DMS153 treated with DMSO at 0.1 percent for 48 hours (cell line): ENCODE results near the gene TMPRSS4.

Source experiments
- DNase-seq: peaks from one replicate; lab custom pipeline; 2025; ENCODE audit not compliant: unreplicated experiment; lab: John Stamatoyannopoulos, UW

TMPRSS4 gene

DNA sequence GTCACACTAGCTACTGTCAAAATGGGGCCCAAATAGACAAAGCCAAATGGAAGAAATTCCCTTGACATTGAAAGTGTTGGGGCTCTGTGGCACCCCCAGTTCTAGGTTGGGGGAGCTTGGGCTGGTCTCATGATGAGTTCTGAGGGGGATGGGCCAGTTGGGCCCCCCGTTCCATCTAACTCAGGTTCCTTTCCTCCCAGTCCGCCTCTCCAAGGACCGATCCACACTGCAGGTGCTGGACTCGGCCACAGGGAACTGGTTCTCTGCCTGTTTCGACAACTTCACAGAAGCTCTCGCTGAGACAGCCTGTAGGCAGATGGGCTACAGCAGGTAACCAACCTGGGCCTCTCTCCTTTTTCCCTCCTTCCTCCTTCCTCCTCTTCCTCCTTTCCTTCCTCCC, 27.6 kb downstream of the TMPRSS4 start:
- no peak for DNase-seq

- DNase-seq: no peak
Observed at GRCh38 chr11:118105657-118106305, 28.9 kb downstream of the TMPRSS4 start.

DNA sequence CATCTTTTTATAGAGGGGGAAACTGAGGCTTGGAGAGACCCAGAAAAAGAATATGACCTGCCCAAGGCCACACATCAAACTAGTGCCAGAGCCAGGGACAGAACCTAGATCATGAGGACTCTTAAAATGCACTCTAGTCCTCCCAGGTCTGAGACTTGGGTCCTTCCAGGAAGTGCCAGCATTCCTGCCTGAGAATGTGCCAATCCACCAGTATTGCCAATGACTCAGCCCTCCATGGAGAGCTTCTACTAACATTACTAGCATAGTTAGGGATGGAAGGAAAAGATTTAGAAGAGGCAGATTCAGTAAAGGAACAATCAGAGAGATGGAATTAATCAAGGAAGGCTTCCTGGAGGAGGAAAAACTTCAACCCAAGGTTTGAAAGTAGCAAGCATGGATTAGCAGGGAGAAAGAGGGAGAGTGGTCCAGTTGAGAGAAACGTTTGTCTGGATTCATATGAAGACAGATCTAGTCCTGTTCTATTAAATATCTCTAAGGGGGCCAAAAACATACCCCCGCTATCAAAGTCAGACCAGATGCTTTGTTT, 30.0 kb downstream of the TMPRSS4 start:
- no peak for DNase-seq

DNA sequence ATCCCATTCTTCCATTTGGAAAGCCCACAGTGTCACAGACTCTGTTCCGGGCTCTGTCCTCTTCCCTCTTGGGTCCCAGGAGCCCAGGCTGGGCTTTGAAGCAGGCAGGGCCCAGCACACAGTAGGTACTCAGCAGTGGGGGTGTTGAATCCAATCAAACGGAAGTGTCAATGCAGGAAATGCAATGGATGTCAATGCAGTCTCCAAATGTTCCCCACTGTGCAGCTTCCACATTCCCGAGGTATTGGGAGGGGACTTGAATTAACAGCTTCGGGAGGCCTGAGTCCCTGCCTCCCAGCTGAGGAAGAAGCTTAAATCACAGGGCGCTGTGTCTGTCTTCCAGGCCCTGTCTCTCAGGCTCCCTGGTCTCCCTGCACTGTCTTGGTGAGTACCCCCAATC, 31.6 kb downstream of the TMPRSS4 start:
- no peak for DNase-seq

- DNase-seq: no peak
Observed at GRCh38 chr11:118109231-118109630, 32.4 kb downstream of the TMPRSS4 start.

DNA sequence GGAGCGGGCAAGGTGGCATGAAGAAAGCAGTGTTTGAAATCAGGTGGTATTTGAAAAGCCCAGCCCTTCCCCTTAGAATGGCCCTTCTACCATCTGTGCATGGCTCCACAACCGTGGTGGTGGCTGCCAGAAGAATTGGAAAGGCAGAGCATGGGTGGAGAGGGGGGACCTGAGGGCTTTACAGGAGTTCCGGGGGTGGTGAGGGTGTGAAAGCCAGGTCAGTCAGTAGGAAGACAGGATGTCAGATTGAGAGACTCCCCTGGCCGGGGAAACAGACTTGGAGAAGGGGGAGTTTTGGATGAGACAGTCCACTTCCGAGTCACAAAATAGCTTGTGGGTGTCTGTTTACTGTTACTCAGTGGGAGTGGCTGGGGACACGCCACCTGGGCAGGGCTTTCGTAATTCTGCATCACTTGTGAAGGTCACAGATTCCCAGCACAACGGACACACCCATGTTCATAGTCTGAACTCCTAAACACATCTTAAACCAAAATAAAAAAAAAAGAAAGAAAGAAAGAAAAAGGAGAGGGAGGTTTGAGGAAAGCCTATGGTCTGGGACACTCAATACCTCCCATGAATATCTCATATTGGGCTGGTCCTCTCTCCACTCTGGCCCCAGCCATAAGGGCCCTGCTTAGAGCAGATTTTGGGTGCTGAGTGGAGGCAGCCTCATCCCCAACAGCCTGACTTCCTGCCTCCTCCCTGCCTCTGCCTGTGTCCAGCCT, 34.3 kb downstream of the TMPRSS4 start:
- DNase-seq: no peak

GRCh38 chr11:118111744-118112035, 34.8 kb downstream of the TMPRSS4 start:
- DNase-seq: no peak

DNA sequence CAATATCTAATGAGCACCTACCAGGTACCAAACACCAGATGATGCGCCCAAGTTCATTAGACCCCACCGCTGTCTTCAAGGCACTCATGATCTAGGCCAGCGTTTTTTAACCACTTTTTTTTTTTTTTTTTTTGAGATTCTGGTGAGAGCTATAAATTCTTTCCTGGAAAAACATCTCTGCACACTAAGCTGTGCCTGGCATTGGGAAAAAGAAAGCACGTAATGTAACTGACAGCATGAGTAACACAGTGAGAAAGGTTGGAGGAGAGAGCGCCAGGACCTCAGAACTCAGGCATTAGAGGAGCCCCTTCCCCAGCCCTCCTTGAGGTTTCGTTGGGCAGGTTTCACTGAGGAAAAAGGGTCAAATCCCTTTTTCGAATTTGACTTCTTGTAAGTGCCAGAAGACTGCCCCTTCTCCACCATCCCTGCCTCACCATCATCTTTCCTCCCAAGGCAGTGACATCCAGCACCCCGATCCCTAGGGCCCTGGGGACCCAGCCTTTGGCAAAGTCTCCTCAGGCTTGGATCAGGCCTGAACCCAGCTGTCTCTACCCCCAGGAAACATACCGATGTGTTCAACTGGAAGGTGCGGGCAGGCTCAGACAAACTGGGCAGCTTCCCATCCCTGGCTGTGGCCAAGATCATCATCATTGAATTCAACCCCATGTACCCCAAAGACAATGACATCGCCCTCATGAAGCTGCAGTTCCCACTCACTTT, 36.0 kb downstream of the TMPRSS4 start:
- no peak for DNase-seq

- no peak for DNase-seq
Observed at GRCh38 chr11:118114266-118114665, 37.4 kb downstream of the TMPRSS4 start.

DNA sequence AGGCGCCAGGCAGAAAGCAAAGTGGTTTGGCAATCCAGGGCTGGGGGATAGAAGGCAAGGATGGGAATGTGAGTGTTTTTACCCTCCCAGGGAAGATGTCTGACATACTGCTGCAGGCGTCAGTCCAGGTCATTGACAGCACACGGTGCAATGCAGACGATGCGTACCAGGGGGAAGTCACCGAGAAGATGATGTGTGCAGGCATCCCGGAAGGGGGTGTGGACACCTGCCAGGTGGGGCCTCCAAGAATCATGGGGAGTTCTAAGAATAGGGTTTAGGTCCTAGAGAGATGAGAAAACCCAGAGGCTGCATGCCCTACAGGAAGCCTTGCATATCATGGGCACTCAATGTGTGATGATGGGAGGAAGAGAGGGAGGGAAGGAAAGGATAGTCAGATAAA, 38.2 kb downstream of the TMPRSS4 start:
- DNase-seq: no peak

GRCh38 chr11:118117790-118118601, 41.1 kb downstream of the TMPRSS4 start:
- DNase-seq: no peak

DNA sequence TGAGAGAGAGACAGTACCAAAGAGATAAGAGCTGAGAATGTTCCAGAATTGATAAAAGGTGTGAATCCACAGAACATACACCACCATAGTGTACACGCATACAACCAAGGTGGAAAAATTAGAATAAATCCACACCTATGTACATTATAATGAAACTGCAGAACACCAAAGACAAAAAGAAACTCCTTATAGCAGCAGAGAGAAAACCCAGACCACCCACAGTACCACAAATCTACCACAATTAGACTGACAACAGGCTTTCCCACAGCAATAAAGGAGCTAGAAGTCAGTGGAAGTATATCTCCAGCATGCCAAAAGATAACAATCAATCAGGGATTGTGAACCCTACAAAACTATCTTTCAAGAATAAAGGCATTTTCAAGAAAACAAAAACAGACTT, 43.9 kb downstream of the TMPRSS4 start:
- no peak for DNase-seq

- DNase-seq: no peak
Observed at GRCh38 chr11:118124929-118125535, 48.2 kb downstream of the TMPRSS4 start.

DNA sequence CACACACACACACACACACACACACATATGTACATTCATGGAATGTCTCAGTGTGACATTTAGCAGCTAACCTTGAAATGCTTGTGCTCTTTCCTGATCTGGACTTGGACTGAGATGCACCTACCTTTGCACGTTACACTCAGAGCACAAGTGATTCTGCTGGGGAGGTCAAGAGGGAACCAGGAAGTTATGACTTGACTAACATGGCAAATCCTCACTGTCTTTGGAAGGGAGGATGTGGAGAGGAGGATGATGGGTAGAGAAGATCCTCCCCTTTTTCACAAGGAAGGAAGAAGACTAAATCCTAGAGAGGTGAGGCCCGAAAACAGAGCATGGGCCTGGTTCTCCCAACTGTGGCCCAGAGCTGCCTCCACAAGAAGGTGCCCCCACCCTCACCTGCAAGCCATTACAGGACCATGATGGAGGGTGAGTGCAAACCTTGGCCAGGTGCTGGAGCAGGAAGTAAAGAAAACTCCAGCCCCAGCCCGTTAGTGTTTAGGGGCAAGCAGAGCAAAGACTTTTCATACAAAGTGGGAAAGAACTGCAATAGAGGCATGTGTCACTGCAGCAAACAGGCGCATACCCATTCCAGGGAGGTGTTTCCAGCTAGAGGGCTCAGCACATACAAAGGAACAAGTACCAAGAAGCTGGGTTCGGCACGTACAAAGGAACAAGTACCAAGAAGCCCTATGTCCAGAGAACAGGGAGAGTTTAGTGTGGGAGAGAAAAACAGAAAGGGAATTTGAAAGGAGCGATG, 49.4 kb downstream of the TMPRSS4 start:
- no peak for DNase-seq

- no peak for DNase-seq
Observed at GRCh38 chr11:118128310-118128709, 51.4 kb downstream of the TMPRSS4 start.

- no peak for DNase-seq
Observed at GRCh38 chr11:118128721-118129470, 52.0 kb downstream of the TMPRSS4 start.

DNA sequence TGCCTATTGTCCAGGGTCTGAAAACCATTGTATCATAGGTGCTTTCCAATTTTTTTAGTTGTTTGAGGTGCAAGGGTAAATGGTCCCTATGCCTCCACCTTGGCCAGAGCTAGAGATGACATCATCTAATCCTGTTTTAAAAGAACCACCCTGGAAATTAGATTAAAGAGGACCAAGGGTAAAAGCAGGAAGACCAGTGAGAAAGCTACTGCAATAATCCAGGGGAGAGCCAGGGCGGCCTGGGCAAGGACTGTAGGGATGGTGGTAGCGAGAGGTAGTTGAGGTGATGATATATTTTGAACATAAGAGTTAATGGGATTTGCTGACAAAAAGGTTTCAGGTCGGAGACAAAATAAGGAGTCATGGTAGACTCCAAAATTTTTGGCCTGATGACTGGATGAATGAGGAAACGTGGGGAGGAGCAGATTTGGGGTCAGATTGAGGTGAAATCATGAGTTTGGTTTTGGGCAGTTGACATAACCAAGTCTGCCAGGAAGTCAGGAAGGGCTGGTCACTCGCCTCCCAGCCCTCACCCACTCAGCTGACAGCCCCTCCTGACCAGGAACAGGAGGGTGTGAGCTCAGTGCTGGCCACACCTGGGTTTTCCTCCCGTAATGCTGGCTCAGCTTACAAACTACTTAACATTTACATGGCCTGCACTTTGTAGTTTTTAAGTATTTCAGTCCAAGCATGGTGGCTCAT, 52.7 kb downstream of the TMPRSS4 start:
- DNase-seq: no peak

GRCh38 chr11:118132385-118133151, 55.7 kb downstream of the TMPRSS4 start:
- no peak for DNase-seq
